ENCODE measurements around the gene GRIA1. TPM values are rescaled to one million over a fixed set of nuclear protein-coding genes. Genes with fewer than 3 reads are reported as not detected.

The GRIA1 gene
- total and polyA plus RNA-seq, 2 donors (not counting 1 experiment from before 2014, with no cell fraction given): not detected

GRCh38 chr5:153508700-153509099 lies 18.2 kb downstream of the GRIA1 start:
- TF ChIP-seq CTCF (IDR thresholded peaks at IDR 0.05) (no peak), EZH2 (IDR thresholded peaks at IDR 0.05; ENCODE audit: borderline replicate concordance, insufficient read depth, low read depth, low read length, poor library complexity, severe bottlenecking) (no peak)
- ATAC-seq (ENCODE audit: low read depth) (no peak), DNase-seq (no peak)
- Histone ChIP-seq H3K4me2 (replicated peaks; ENCODE audit: low read depth, low read length, poor library complexity, severe bottlenecking) (no peak overlapping the region), H3K79me2 (ENCODE audit: control insufficient read depth, insufficient read depth, low read length) (no peaks in the 10 kb centered on the region), H3K4me1 (ENCODE audit: control insufficient read depth in 2 of 2, insufficient read depth in 2 of 2, low read length in 2 of 2) (no peaks in the 10 kb centered on the region), H3K9me3 (ENCODE audit: control extremely low read depth in 1 of 3, control insufficient read depth in 2 of 3, insufficient read depth in 1 of 3, low read length in 2 of 3) (no peaks in the 10 kb centered on the region), H3K4me3 (ENCODE audit: control extremely low read depth in 1 of 5, extremely low read depth in 1 of 5, insufficient read depth in 1 of 5, low read depth in 2 of 5, low read length in 4 of 5) (no peak overlapping the region), H3K9ac (ENCODE audit: low read length) (no peak overlapping the region), H3K36me3 (replicated peaks in 1 of 2; ENCODE audit: control extremely low read depth in 1 of 2, control insufficient read depth in 1 of 2, extremely low read depth in 1 of 2, insufficient read depth in 2 of 2, low read length in 1 of 2) (no peaks in the 10 kb centered on the region), H3K27ac (ENCODE audit: low read length in 2 of 2) (no peak overlapping the region), H2AFZ (ENCODE audit: insufficient read depth, low read depth, low read length, poor library complexity, severe bottlenecking) (no peak overlapping the region), H3K27me3 (replicated peaks in 1 of 4; ENCODE audit: control extremely low read depth in 1 of 4, control insufficient read depth in 3 of 4, insufficient read depth in 4 of 4, low read length in 3 of 4) (no peaks in the 10 kb centered on the region), H4K20me1 (ENCODE audit: control insufficient read depth, insufficient read depth, low read length, poor library complexity, severe bottlenecking) (no peaks in the 10 kb centered on the region)
- intact Hi-C loops (cut with micrococcal nuclease): no loop called here
- Mint-ChIP-seq H3K4me1 (no peaks in the 10 kb centered on the region), H3K27ac (no peak overlapping the region), H3K9me3 (ENCODE audit: insufficient read depth) (peaks cover 5% of the 10 kb centered on the region), H3K4me3 (no peak overlapping the region), H3K27me3 (no peaks in the 10 kb centered on the region)
- ChIA-PET POLR2A (no interaction called here), CTCF (no interaction called here)
- no CpG with 5 or more reads among the region's 1 CpG for WGBS (ENCODE audit: insufficient coverage)

- Histone ChIP-seq H2AFZ (ENCODE audit: insufficient read depth, low read depth, low read length, poor library complexity, severe bottlenecking) (no peak overlapping the region), H3K4me2 (replicated peaks; ENCODE audit: low read depth, low read length, poor library complexity, severe bottlenecking) (no peak overlapping the region), H3K4me3 (ENCODE audit: control extremely low read depth in 1 of 5, extremely low read depth in 1 of 5, insufficient read depth in 1 of 5, low read depth in 2 of 5, low read length in 4 of 5) (no peak overlapping the region), H3K9ac (ENCODE audit: low read length) (no peak overlapping the region), H4K20me1 (ENCODE audit: control insufficient read depth, insufficient read depth, low read length, poor library complexity, severe bottlenecking) (no peaks in the 10 kb centered on the region), H3K4me1 (ENCODE audit: control insufficient read depth in 2 of 2, insufficient read depth in 2 of 2, low read length in 2 of 2) (no peaks in the 10 kb centered on the region), H3K9me3 (ENCODE audit: control extremely low read depth in 1 of 3, control insufficient read depth in 2 of 3, insufficient read depth in 1 of 3, low read length in 2 of 3) (no peaks in the 10 kb centered on the region), H3K36me3 (replicated peaks in 1 of 2; ENCODE audit: control extremely low read depth in 1 of 2, control insufficient read depth in 1 of 2, extremely low read depth in 1 of 2, insufficient read depth in 2 of 2, low read length in 1 of 2) (no peaks in the 10 kb centered on the region), H3K79me2 (ENCODE audit: control insufficient read depth, insufficient read depth, low read length) (no peaks in the 10 kb centered on the region), H3K27me3 (replicated peaks in 1 of 4; ENCODE audit: control extremely low read depth in 1 of 4, control insufficient read depth in 3 of 4, insufficient read depth in 4 of 4, low read length in 3 of 4) (no peaks in the 10 kb centered on the region), H3K27ac (ENCODE audit: low read length in 2 of 2) (no peak overlapping the region)
- ChIA-PET CTCF (no interaction called here), POLR2A (no interaction called here)
- H3K27me3 Mint-ChIP-seq: no peaks in the 10 kb centered on the region
- ATAC-seq (ENCODE audit: low read depth) (no peak), DNase-seq (no peak)
- no peaks in the 10 kb centered on the region for H3K4me1 Mint-ChIP-seq
- intact Hi-C loops (cut with micrococcal nuclease): no loop called here
- no peak overlapping the region for H3K4me3 Mint-ChIP-seq
- WGBS (ENCODE audit: insufficient coverage): 89% methylated on average over 4 of the region's 6 CpGs
- no peak overlapping the region for H3K27ac Mint-ChIP-seq
- peaks cover 5% of the 10 kb centered on the region for H3K9me3 Mint-ChIP-seq (ENCODE audit: insufficient read depth)
- TF ChIP-seq EZH2 (IDR thresholded peaks at IDR 0.05; ENCODE audit: borderline replicate concordance, insufficient read depth, low read depth, low read length, poor library complexity, severe bottlenecking) (no peak), CTCF (IDR thresholded peaks at IDR 0.05) (no peak)
Observed at GRCh38 chr5:153511622-153512021, 21.2 kb downstream of the GRIA1 start.

All from B cell (primary cell).